SK-N-SH (cell line): ENCODE measurements around the gene INPP5A. TPM values are rescaled to one million over a fixed set of nuclear protein-coding genes. Genes with fewer than 3 reads are reported as not detected.

Experiments
- CTCF ChIA-PET: fragments of 300-600, 350-600 bp; formaldehyde crosslinking; extraction: SDS; loops from one replicate; lab custom pipeline; 2021; lab: Yijun Ruan, JAX
- POLR2A ChIA-PET: fragments of 350-600 bp; sonication (Branson Sonifier 250); formaldehyde crosslinking; extraction: SDS; loops from one replicate; lab custom pipeline; 2020; ENCODE audit warnings: antibody characterized with exemption, inconsistent platforms; lab: Yijun Ruan, JAX
- DNase-seq: peaks from one replicate; pipeline ENCODE4 v3.0.0; 2012
- H2AFZ ChIP-seq: fragments of 200-600 bp; sonication (generic); 2 replicates; pipeline ENCODE4 v1.8.1; 2016; ENCODE audit warnings: antibody characterized with exemption, mild to moderate bottlenecking, low read depth
- H3F3A ChIP-seq: fragments of 200-600 bp; sonication (generic); replicated peaks from 2 replicates; pipeline ENCODE3; 2016; ENCODE audit warnings: antibody characterized with exemption, mild to moderate bottlenecking; ENCODE audit not compliant: insufficient read depth
- H3K27ac ChIP-seq, 2 experiments: fragments of 200-500 bp in 1 of 2; fragments of 200-600 bp in 1 of 2; sonication (Bioruptor generic) in 1 of 2; sonication (generic), shearing (Covaris generic) in 1 of 2; 2 replicates each; pipeline versions ENCODE4 v1.5.1 to v1.6.1; 2014 to 2016; ENCODE audit warnings: low read depth in 2 of 2, inconsistent platforms in 1 of 2, low read length in 1 of 2, mild to moderate bottlenecking in 1 of 2, mixed read lengths in 1 of 2
- H3K27me3 ChIP-seq: fragments of 200-600 bp; sonication (generic), shearing (Covaris generic); 2 replicates; pipeline ENCODE4 v1.6.1; 2016; ENCODE audit warnings: mixed run types; ENCODE audit not compliant: insufficient read depth
- H3K36me3 ChIP-seq, 2 experiments: fragments of 200-500 bp in 1 of 2; fragments of 200-600 bp in 1 of 2; sonication (Bioruptor generic) in 1 of 2; sonication (generic) in 1 of 2; replicated peaks in 1 of 2; 2 replicates each; pipeline versions ENCODE3 to v1.5.1; 2014 to 2016; ENCODE audit warnings: low read length in 1 of 2, mild to moderate bottlenecking in 1 of 2; ENCODE audit not compliant: insufficient read depth in 2 of 2, control insufficient read depth in 1 of 2
- H3K4me1 ChIP-seq, 2 experiments: fragments of 200-500 bp in 1 of 2; fragments of 200-600 bp in 1 of 2; sonication (Bioruptor generic) in 1 of 2; sonication (generic), shearing (Covaris generic) in 1 of 2; 2 replicates each; pipeline versions ENCODE4 v1.5.1 to v1.6.1; 2014 to 2016; ENCODE audit warnings: low read depth in 1 of 2, low read length in 1 of 2, mixed run types in 1 of 2; ENCODE audit not compliant: insufficient read depth in 2 of 2, control insufficient read depth in 1 of 2
- H3K4me2 ChIP-seq: fragments of 200-600 bp; sonication (generic), shearing (Covaris generic); 2 replicates; pipeline ENCODE4 v1.6.1; 2017; ENCODE audit warnings: mixed run types
- H3K4me3 ChIP-seq, 2 experiments: fragments of 200-500 bp in 1 of 2; fragments of 200-600 bp in 1 of 2; sonication (Bioruptor generic) in 1 of 2; sonication (generic), shearing (Covaris generic) in 1 of 2; 2 replicates each; pipeline versions ENCODE4 v1.5.1 to v1.8.1; 2014 to 2016; ENCODE audit warnings: low read depth in 2 of 2, inconsistent platforms in 1 of 2, low read length in 1 of 2, mild to moderate bottlenecking in 1 of 2, mixed read lengths in 1 of 2, moderate library complexity in 1 of 2
- H3K79me2 ChIP-seq: fragments of 200-600 bp; sonication (generic); 2 replicates; pipeline ENCODE4 v1.8.1; 2017; ENCODE audit warnings: mild to moderate bottlenecking; ENCODE audit not compliant: insufficient read depth
- H3K9ac ChIP-seq: fragments of 200-600 bp; sonication (generic); 2 replicates; pipeline ENCODE4 v1.6.1; 2017; ENCODE audit warnings: mixed run types
- H3K9me2 ChIP-seq: fragments of 200-600 bp; sonication (generic); 2 replicates; pipeline ENCODE4 v1.6.1; 2017; ENCODE audit warnings: mixed run types
- H3K9me3 ChIP-seq: fragments of 200-600 bp; sonication (generic); 2 replicates; pipeline ENCODE4 v1.6.1; 2017; ENCODE audit warnings: mixed run types, mild to moderate bottlenecking, moderate library complexity
- H4K20me1 ChIP-seq: fragments of 200-600 bp; sonication (generic); 2 replicates; pipeline ENCODE4 v1.6.1; 2017; ENCODE audit warnings: mild to moderate bottlenecking, mixed run types; ENCODE audit not compliant: insufficient read depth
- CHD2 ChIP-seq: fragments of 150-350 bp; IDR thresholded peaks from 2 replicates; pipeline ENCODE4 v1.6.1; 2018; ENCODE audit warnings: low read length; ENCODE audit not compliant: partially characterized antibody
- CTCF ChIP-seq: fragments of 200-600 bp; sonication (generic); IDR thresholded peaks from 2 replicates; pipeline ENCODE4 v1.6.1; 2017; ENCODE audit warnings: antibody characterized with exemption, mild to moderate bottlenecking, moderate library complexity
- MAX ChIP-seq: IDR thresholded peaks from 2 replicates; pipeline ENCODE4 v1.4.0; 2012; ENCODE audit warnings: low read depth
- PBX3 ChIP-seq: IDR thresholded peaks from 2 replicates; pipeline ENCODE4; 2012
- REST ChIP-seq: IDR thresholded peaks from 2 replicates; pipeline ENCODE4 v1.6.1; 2012; ENCODE audit warnings: mild to moderate bottlenecking, low read depth, low read length, moderate library complexity
- RFX5 ChIP-seq: IDR thresholded peaks from 2 replicates; pipeline ENCODE4 v1.6.1; 2012; ENCODE audit warnings: mild to moderate bottlenecking, improper control_type of control experiment, low read length
- USF1 ChIP-seq: IDR thresholded peaks from 2 replicates; pipeline ENCODE4 v1.4.0; 2012; ENCODE audit warnings: low read depth, borderline replicate concordance
- YY1 ChIP-seq: IDR thresholded peaks from 2 replicates; pipeline ENCODE4 v1.4.0; 2012; ENCODE audit warnings: low read depth, mild to moderate bottlenecking
- WGBS: methylation state at CpG from one replicate; pipeline ENCODE4 v1.1.6; 2017; ENCODE audit warnings: low lambda C conversion rate; 5-methylcytosine and 5-hydroxymethylcytosine counted together
- polyA plus RNA-seq, 3 experiments: library from polyadenylated mRNA; depleted of rRNA; stranded (reverse); fragments of >200 nt; gene quantifications; 2 replicates each; pipeline ENCODE4 v1.2.3, GENCODE V29; 2012

The INPP5A gene
- polyA plus RNA-seq, 1 of the 3 experiments (the other 2 are of a cell fraction), result 12.0 TPM

GRCh38 chr10:132788831-132789219 lies 251.2 kb downstream of the INPP5A start:
- peaks cover 57% of the 10 kb centered on the region for H3K27me3 ChIP-seq
- ChIA-PET CTCF (interaction anchor here (4.0 kb wide), 1 partner anchor 134 kb away, joined by 28 read pairs; no protein-coding TSS in a partner anchor), POLR2A (no interaction called here)
- H3K9me3 ChIP-seq, result no peaks in the 10 kb centered on the region
- TF ChIP-seq PBX3 (no peak), REST (no peak), YY1 (no peak), CHD2 (no peak), CTCF (no peak)
- H3K4me3 ChIP-seq, result no peak overlapping the region
- H3K9ac ChIP-seq, result no peak overlapping the region
- no peak for DNase-seq
- no peaks in the 10 kb centered on the region for H3K36me3 ChIP-seq
- no peaks in the 10 kb centered on the region for H3K9me2 ChIP-seq
- no peak overlapping the region for H3K4me2 ChIP-seq
- H4K20me1 ChIP-seq, result 0 out of 2 replicates have a peak, but pooled peaks cover 4% of the 10 kb centered on the region
- H3K4me1 ChIP-seq, result peaks cover 0 to 2% of the 10 kb centered on the region in 2 experiments; a peak in 1 of 4 replicates
- H2AFZ ChIP-seq, result no peak overlapping the region
- H3K27ac ChIP-seq, result no peak overlapping the region
- no peaks in the 10 kb centered on the region for H3K79me2 ChIP-seq
- no peaks in the 10 kb centered on the region for H3F3A ChIP-seq
- WGBS, result no CpG with 5 or more reads among the region's 30 CpGs

GRCh38 chr10:132789659-132790148 lies 252.1 kb downstream of the INPP5A start:
- POLR2A ChIA-PET, result no interaction called here

More at GRCh38 chr10:132789659-132790148, 252.1 kb downstream of the INPP5A start:
- Histone ChIP-seq H3F3A (no peaks in the 10 kb centered on the region), H3K4me2 (no peak overlapping the region), H4K20me1 (0 out of 2 replicates have a peak, but pooled peaks cover 4% of the 10 kb centered on the region), H2AFZ (no peak overlapping the region), H3K79me2 (no peaks in the 10 kb centered on the region), H3K27me3 (peaks cover 58% of the 10 kb centered on the region), H3K4me3 (no peak overlapping the region), H3K9me3 (no peaks in the 10 kb centered on the region), H3K4me1 (peaks cover 0 to 10% of the 10 kb centered on the region in 2 experiments; a peak in 1 of 4 replicates), H3K36me3 (no peaks in the 10 kb centered on the region), H3K9me2 (no peaks in the 10 kb centered on the region), H3K9ac (no peak overlapping the region), H3K27ac (no peak overlapping the region)
- CTCF ChIA-PET, result interaction anchor here (0.7 to 4.0 kb wide), 5 partner anchors 16 to 141 kb away, joined by 3 to 28 read pairs (median 3); no protein-coding TSS in a partner anchor
- no peak for TF ChIP-seq USF1
- no peak for TF ChIP-seq MAX
- TF ChIP-seq RFX5, result no peak
- 15% methylated on average over 10 of the region's 15 CpGs for WGBS
- no peak for DNase-seq
